ENCODE data around the gene ZNRF4.
"Not testable (repeated sequence)": the region's sequence is repeated elsewhere in the genome, so short reads cannot be mapped to it uniquely, and the experiment has no call there.

The ZNRF4 gene, protein sequence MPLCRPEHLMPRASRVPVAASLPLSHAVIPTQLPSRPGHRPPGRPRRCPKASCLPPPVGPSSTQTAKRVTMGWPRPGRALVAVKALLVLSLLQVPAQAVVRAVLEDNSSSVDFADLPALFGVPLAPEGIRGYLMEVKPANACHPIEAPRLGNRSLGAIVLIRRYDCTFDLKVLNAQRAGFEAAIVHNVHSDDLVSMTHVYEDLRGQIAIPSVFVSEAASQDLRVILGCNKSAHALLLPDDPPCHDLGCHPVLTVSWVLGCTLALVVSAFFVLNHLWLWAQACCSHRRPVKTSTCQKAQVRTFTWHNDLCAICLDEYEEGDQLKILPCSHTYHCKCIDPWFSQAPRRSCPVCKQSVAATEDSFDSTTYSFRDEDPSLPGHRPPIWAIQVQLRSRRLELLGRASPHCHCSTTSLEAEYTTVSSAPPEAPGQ

DNA sequence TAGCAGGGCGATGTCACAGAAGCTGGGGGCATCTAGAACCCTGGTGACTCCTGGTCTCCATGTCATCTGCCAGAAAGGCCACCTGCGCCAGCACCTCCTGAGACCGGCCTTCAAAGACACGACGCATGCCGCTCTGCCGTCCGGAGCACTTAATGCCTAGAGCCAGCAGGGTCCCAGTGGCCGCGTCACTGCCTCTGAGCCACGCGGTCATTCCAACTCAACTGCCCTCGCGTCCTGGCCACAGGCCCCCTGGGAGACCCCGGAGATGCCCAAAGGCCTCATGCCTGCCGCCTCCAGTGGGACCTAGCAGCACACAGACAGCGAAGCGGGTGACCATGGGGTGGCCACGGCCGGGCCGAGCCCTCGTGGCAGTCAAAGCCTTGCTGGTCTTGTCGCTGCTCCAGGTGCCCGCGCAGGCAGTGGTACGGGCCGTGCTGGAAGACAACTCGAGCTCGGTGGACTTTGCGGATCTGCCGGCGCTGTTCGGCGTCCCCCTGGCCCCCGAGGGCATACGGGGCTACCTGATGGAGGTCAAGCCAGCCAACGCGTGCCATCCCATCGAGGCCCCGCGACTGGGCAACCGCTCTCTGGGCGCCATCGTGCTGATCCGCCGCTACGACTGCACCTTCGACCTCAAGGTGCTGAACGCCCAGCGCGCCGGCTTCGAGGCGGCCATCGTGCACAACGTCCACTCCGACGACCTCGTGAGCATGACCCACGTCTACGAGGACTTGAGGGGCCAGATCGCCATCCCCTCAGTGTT lies at the start of gene ZNRF4:
Gene ZNRF4 (plus strand): TSS at position 51 of the 763 bp plus-strand sequence. CDS start 75 bp downstream, at position 126.
- H3K36me3 ChIP-seq (replicated peaks; ENCODE audit: insufficient read depth, low read length): no peaks in the 10 kb centered on the region
- H3K9me2 ChIP-seq (replicated peaks; ENCODE audit: insufficient read depth, low read length): no peaks in the 10 kb centered on the region
- no peaks in the 10 kb centered on the region for H3F3A ChIP-seq (ENCODE audit: insufficient read depth, low read length)
- no peaks in the 10 kb centered on the region for H3K79me2 ChIP-seq (ENCODE audit: low read length)
- no peak within 1 kb of the TSS for H3K27ac ChIP-seq (ENCODE audit: low read length)
- TF ChIP-seq, protein P1, sequence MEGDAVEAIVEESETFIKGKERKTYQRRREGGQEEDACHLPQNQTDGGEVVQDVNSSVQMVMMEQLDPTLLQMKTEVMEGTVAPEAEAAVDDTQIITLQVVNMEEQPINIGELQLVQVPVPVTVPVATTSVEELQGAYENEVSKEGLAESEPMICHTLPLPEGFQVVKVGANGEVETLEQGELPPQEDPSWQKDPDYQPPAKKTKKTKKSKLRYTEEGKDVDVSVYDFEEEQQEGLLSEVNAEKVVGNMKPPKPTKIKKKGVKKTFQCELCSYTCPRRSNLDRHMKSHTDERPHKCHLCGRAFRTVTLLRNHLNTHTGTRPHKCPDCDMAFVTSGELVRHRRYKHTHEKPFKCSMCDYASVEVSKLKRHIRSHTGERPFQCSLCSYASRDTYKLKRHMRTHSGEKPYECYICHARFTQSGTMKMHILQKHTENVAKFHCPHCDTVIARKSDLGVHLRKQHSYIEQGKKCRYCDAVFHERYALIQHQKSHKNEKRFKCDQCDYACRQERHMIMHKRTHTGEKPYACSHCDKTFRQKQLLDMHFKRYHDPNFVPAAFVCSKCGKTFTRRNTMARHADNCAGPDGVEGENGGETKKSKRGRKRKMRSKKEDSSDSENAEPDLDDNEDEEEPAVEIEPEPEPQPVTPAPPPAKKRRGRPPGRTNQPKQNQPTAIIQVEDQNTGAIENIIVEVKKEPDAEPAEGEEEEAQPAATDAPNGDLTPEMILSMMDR (IDR thresholded peaks at IDR 0.05; ENCODE audit: low read length): no peak
- TF ChIP-seq EZH2 (optimal IDR thresholded peaks at IDR 0.05; ENCODE audit: low read depth, low read length): no peak
- no peak for TF ChIP-seq EZH2phosphoT487 (IDR thresholded peaks at IDR 0.05; ENCODE audit: low read length)
- DNase-seq: no peak
- H3K4me1 ChIP-seq (ENCODE audit: low read length): no peaks in the 10 kb centered on the region
- no peak within 1 kb of the TSS for H3K9ac ChIP-seq (ENCODE audit: low read length)
- H3K4me3 ChIP-seq (ENCODE audit: low read length): no peak within 1 kb of the TSS
- peaks cover 92% of the 10 kb centered on the region for H3K27me3 ChIP-seq (replicated peaks; ENCODE audit: insufficient read depth, low read length)
- H4K20me1 ChIP-seq (ENCODE audit: insufficient read depth, low read length): no peaks in the 10 kb centered on the region
- no peak within 1 kb of the TSS for H2AFZ ChIP-seq (ENCODE audit: low read length)
- H3K9me3 ChIP-seq (replicated peaks; ENCODE audit: insufficient read depth, low read length): no peaks in the 10 kb centered on the region
- no peak within 1 kb of the TSS for H3K4me2 ChIP-seq (ENCODE audit: low read depth, low read length)

DNA sequence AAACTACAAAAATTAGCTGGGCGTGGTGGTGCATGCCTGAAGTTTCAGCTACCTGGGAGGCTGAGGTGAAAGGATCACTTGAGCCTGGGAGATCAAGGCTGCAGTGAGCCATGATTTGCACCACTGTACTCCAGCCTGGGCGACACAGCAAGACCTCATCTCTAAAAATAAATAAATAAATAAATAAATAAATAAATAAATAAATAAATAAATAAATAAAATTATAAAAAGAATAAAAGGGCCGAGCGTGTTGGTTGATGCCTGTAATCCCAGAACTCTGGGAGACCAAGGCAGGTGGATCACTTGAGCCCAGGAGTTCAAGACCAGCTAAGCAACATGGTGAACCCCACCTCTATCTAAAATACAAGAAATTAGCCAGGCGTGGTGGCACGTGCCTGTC lies 49.0 kb upstream of the ZNRF4 start:
- not testable (repeated sequence) for H2AFZ ChIP-seq (ENCODE audit: low read length); H3F3A ChIP-seq (ENCODE audit: insufficient read depth, low read length); H4K20me1 ChIP-seq (ENCODE audit: insufficient read depth, low read length); H3K9ac ChIP-seq (ENCODE audit: low read length); H3K4me2 ChIP-seq (ENCODE audit: low read depth, low read length); DNase-seq; H3K4me1 ChIP-seq (ENCODE audit: low read length); H3K9me2 ChIP-seq (replicated peaks; ENCODE audit: insufficient read depth, low read length); H3K79me2 ChIP-seq (ENCODE audit: low read length); H3K27ac ChIP-seq (ENCODE audit: low read length); H3K36me3 ChIP-seq (replicated peaks; ENCODE audit: insufficient read depth, low read length); H3K4me3 ChIP-seq (ENCODE audit: low read length); H3K9me3 ChIP-seq (replicated peaks; ENCODE audit: insufficient read depth, low read length)
- peaks cover 68% of the 10 kb centered on the region for H3K27me3 ChIP-seq (replicated peaks; ENCODE audit: insufficient read depth, low read length)

DNA sequence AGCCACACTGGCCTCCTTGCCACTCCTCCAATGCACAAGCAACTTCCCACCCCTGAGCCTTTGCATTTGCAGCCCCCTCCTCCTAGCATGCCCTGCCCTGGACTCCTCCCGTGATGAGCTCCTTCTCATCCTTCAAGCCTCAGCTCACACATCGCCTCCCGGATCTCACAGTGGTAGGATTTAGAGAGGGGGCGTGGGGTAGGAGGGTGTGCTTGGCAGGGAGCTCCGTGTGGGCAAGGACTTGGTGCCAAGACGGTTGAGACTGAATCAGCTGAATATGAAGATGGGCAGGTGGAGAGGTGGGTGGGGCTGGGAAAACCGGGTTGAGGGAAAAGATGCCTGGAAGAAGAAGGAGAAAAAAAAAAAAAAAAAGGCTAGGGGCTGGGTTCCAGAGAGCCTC lies 48.4 kb upstream of the ZNRF4 start:
- Histone ChIP-seq H3K4me3 (ENCODE audit: low read length) (no peak overlapping the region), H3K9me2 (replicated peaks; ENCODE audit: insufficient read depth, low read length) (no peaks in the 10 kb centered on the region), H3F3A (ENCODE audit: insufficient read depth, low read length) (no peaks in the 10 kb centered on the region), H3K27me3 (replicated peaks; ENCODE audit: insufficient read depth, low read length) (peaks cover 70% of the 10 kb centered on the region), H3K9me3 (replicated peaks; ENCODE audit: insufficient read depth, low read length) (no peaks in the 10 kb centered on the region), H3K4me2 (ENCODE audit: low read depth, low read length) (no peak overlapping the region), H2AFZ (ENCODE audit: low read length) (no peak overlapping the region), H3K27ac (ENCODE audit: low read length) (no peak overlapping the region), H3K79me2 (ENCODE audit: low read length) (no peaks in the 10 kb centered on the region), H4K20me1 (ENCODE audit: insufficient read depth, low read length) (no peaks in the 10 kb centered on the region), H3K36me3 (replicated peaks; ENCODE audit: insufficient read depth, low read length) (no peaks in the 10 kb centered on the region), H3K9ac (ENCODE audit: low read length) (no peak overlapping the region), H3K4me1 (ENCODE audit: low read length) (no peaks in the 10 kb centered on the region)
- DNase-seq: no peak
- TF ChIP-seq EZH2phosphoT487 (IDR thresholded peaks at IDR 0.05; ENCODE audit: low read length): no peak
- TF ChIP-seq, protein P1 (IDR thresholded peaks at IDR 0.05; ENCODE audit: low read length): no peak

All from MM.1S (cell line).